ENCODE results near the gene L3HYPDH.

The L3HYPDH gene

DNA sequence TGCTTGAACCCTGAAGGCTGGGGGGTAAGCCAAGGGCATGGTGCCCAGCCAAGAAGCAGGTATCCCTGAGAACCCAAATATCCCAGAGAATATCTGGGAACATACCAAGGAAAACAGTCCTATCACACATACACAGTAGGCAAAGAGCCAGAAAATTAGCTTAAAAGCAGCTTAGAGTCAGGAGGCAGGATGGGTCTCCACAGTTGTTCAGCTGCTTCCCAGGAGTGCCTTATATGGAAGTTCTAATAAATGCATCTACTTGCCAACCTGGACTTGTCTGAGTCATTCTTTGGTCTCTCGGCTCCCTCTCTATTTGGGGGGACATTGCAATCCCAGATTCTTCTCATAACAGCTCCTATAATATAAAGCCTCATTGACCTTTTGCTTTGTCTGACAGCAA, 10.0 kb downstream of the L3HYPDH start:
- in situ Hi-C loops (cut with HindIII; ENCODE audit: low sequenced_read_pairs), result no loop called here
- TF ChIP-seq, protein P1, sequence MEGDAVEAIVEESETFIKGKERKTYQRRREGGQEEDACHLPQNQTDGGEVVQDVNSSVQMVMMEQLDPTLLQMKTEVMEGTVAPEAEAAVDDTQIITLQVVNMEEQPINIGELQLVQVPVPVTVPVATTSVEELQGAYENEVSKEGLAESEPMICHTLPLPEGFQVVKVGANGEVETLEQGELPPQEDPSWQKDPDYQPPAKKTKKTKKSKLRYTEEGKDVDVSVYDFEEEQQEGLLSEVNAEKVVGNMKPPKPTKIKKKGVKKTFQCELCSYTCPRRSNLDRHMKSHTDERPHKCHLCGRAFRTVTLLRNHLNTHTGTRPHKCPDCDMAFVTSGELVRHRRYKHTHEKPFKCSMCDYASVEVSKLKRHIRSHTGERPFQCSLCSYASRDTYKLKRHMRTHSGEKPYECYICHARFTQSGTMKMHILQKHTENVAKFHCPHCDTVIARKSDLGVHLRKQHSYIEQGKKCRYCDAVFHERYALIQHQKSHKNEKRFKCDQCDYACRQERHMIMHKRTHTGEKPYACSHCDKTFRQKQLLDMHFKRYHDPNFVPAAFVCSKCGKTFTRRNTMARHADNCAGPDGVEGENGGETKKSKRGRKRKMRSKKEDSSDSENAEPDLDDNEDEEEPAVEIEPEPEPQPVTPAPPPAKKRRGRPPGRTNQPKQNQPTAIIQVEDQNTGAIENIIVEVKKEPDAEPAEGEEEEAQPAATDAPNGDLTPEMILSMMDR (IDR thresholded peaks at IDR 0.05; ENCODE audit: low read depth, low read length), result no peak
- no peak overlapping the region for H3K4me3 ChIP-seq (ENCODE audit: low read depth, low read length)
- peak; percentile 76 for DNase-seq (ENCODE audit: low read depth, low spot score)

DNA sequence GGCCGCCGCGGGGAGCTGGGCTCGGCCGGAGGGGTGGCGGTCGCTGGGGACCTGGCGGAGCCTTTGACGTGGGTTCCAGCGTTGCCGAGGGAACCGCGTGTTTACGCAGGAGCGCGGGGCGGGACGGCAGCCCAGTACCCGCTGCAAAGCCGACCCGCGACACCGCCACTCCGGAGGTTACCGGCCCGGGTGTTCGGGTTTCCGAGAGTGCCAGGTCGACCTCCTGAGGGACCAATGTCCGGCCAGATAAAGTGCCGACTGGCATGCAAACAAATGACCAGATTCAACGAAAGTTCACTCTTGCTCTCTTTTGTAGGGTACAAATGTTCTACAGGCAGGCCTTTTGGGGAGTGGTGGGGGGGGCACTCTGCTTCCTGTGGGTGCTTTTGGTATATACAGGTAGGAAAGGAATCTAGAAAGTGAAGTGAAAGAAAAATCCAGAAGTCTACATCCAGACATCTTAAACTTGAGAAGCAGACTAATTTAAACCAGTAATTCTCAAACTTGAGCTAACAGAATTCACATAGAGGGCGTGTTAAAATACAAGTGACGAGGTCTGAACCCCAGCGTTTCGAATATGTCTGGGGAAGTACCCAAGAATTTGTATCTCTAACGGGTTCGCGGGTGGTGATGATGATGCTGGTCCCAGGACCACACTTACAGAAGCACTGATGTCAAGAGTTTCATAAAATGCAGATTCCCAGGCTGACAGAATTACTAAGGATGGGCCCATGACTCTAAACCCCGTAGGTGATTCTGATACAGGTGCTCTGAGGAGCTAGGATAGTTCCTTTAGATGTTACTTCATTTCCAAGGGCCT, 18.7 kb downstream of the L3HYPDH start, which contains the start of gene GPR135:
GPR135 (minus strand) TSS at position 65 of the 820 bp plus-strand sequence. CDS start 154 bp downstream, outside the sequence.
- peak within 1 kb of the TSS; percentile 46 for H3K4me3 ChIP-seq (ENCODE audit: low read depth, low read length)
- TF ChIP-seq, protein P1 (IDR thresholded peaks at IDR 0.05; ENCODE audit: low read depth, low read length), result no peak
- no peak for DNase-seq (ENCODE audit: low read depth, low spot score)
- in situ Hi-C loops (cut with HindIII; ENCODE audit: low sequenced_read_pairs), result no loop called here

DNA sequence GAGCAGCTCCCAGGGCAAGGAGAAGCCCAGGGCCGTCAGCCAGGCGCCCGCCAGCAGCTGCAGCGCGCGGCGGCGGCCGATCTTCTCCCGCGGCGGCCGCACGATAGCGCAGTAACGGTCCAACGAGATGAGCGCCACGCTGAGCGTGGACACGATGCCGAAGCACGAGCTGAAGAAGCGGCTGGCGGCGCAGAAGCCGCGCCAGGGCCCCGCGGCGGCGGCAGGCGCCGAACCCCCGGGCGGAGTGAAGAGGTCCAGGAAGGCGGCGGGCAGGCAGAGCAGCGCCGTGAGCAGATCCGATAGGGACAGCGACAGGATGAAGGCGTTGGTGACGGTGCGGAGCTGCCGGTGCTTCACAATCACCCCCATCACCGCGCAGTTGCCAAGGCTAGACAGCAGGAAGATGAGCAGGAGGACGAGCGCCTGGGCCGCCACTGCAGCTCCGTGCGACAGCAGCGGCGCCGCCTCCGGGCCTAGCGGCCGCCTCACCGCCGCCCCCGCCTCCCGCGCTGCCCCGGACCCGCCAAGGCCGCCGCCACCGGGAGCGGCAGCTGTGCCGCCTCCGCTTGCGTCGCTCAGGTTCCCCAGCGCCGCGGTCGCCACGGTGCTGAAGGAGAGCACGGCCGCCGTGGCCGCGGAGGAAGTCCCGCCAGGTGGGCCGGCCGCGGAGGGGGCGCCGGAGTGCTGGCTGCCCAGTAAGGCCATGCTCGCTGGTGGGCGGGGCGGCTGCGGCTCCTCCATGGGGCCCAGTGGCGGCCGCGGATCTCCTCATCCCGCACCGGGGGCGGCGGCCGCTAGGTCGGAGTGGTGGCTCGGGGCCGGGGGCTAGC, 19.5 kb downstream of the L3HYPDH start:
- DNase-seq (ENCODE audit: low read depth, low spot score), result peak; percentile 58
- H3K4me3 ChIP-seq (ENCODE audit: low read depth, low read length), result peak overlapping the region; percentile 46
- in situ Hi-C loops (cut with HindIII; ENCODE audit: low sequenced_read_pairs), result no loop called here
- TF ChIP-seq, protein P1 (IDR thresholded peaks at IDR 0.05; ENCODE audit: low read depth, low read length), result no peak

DNA sequence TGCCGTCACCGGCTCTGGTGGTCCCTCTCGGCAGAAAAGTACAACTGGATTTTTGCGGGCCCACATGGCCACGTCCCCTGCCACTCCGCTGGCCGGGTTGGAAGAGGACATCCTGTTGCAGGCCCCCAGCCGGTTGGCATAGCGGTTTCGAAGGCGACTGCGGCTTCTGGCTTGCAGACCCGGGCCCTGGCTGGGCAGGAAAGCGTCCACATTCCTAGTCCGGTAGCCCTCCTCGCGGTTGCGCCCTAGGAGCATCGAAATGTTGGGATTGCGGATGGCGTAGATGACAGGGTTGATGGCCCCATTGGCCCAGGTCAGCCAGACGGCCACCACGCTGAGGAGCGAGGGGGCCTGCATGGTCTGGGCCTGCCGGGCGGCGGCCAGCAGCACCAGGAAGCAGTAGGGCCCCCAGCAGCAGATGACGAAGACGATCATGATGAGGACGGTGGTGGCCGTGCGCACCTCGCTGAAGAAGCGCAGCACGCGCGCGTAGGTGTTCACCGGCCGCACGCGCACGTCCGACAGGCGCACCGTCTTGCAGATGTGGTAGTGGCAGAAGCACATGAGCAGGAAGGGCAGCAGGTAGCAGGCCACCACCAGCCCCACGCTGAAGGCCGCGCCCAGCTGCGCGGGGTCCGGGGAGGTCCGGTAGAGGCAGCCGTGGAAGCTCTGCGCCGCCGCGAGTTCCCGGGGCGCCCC, 20.3 kb downstream of the L3HYPDH start:
- peak overlapping the region; percentile 46 for H3K4me3 ChIP-seq (ENCODE audit: low read depth, low read length)
- in situ Hi-C loops (cut with HindIII; ENCODE audit: low sequenced_read_pairs), result no loop called here
- TF ChIP-seq, protein P1 (IDR thresholded peaks at IDR 0.05; ENCODE audit: low read depth, low read length), result no peak
- no peak for DNase-seq (ENCODE audit: low read depth, low spot score)

DNA sequence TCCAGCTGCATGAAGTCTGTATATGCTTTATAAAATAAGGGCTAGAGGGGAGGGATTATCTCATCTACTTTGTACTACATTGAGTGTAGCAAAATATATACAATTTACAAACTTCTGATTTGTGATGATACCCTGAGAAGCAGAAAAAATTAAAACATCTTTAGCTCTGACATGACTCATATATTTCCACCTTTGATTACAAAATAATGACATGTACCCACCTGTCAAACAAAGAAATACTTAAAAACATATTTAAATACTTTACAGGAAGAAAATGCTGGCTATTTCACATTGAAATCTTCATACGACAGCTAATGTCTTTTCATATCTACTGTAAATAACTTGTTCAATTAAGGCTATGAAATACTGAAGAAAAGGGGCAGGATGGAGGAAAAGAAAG, 22.3 kb downstream of the L3HYPDH start:
- TF ChIP-seq, protein P1 (IDR thresholded peaks at IDR 0.05; ENCODE audit: low read depth, low read length), result no peak
- H3K4me3 ChIP-seq (ENCODE audit: low read depth, low read length), result no peak overlapping the region
- DNase-seq (ENCODE audit: low read depth, low spot score), result no peak
- in situ Hi-C loops (cut with HindIII; ENCODE audit: low sequenced_read_pairs), result no loop called here

DNA sequence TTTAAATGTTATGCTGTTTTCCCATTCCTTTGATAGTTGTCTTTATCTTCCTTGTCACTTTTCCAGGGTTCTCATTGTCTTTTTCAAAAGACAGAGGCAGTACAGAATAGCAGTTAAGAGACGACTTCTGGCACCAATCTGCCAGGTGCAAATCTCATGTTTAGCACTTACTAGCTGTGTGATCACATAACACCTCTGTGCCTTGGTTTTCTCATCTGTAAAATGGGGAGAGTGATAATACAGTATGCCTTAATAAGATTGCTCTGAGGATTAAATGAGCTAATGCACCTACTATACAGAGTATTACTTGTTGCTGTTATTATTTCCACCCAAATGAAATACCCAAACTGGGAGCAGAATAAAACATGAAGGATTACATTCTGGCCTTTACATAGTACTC, 23.8 kb downstream of the L3HYPDH start:
- in situ Hi-C loops (cut with HindIII; ENCODE audit: low sequenced_read_pairs), result no loop called here
- H3K4me3 ChIP-seq (ENCODE audit: low read depth, low read length), result no peak overlapping the region
- TF ChIP-seq, protein P1 (IDR thresholded peaks at IDR 0.05; ENCODE audit: low read depth, low read length), result no peak
- no peak for DNase-seq (ENCODE audit: low read depth, low spot score)
